Limb (tissue), 2 donors: ENCODE results near the gene GABRQ.
"Not testable (repeated sequence)": the region's sequence is repeated elsewhere in the genome, so short reads cannot be mapped to it uniquely, and the experiment has no call there.

Experiments
- DNase-seq, 2 donors: peaks; one replicate each; pipeline ENCODE4 v3.0.0-alpha.2; 2016; ENCODE audit errors: extremely low spot score in 2 of 2

GABRQ gene

DNA sequence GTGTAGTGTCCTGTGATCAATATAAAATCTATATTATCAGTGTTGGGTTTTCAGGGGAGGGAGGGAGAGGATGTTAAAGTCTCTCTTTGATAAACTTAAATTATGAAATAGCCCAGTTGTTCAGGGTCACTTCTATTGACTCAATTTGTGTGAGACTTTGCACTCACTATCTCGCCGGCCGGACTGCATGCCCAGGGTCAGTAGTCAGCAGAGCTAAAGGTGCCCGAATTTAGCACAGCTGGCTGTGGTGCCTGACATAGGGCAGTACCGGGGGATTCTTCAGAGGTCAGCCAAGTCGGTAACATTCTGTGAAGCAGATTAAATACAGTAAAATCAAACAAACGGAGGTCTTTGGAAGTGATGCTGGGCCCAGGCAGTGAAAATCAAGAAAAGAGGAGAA lies 19.2 kb downstream of the GABRQ start:
- no peak for DNase-seq

DNA sequence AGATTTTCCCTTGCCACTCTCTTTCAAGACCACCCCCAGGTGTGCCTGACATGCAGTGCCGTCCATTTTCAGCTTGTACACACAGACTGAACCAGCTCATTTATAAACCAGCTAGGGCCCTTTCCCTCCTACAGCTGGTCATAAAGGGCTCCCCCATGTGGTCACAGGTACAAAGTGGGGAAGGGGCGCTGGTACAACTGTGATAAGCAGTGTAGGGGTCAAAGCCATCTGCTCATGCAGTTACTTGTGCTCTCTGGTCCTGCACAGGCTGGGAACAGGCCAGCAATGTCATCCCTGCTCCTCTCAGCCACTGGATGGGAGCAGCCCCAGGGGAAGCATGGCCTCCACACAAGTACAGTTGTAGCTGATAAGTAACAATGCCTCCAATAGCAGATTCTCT lies 20.6 kb downstream of the GABRQ start:
- DNase-seq: no peak

DNA sequence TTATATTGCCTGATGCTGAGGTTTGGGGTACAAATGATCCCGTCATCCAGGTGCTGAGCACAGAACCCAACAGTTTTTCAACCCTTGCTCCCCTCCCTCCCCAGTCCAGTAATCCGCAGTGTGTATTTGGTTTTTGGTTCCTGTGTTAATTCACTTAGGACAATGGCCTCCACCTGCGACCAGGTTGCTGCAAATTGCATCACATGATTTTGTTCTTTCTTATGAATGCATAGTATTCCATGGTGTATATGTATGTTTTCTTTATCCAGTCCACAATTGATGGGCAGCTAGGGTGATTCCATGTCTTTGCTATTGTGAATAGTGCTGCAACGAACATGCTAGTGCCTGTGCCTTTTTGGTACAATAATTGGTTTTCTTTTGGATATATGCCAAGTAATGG lies 25.4 kb downstream of the GABRQ start:
- no peak for DNase-seq

DNA sequence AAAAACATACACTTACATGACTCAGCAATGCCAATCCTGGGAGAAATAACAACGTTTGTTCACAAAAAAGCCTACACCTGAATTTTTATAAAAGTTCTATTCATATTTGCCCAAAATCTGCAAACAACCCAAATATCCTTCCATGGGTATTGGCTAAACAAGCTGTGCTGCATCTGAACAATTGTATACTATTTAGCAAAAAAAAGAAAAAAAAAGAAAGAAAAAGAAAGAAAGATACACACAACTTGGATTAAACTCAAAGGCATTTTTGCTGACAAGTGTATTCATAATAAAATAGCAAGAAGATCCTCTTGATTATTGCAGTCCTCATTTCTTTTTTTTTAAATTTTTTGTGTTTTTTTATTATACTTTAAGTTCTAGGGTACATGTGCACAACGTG lies 36.4 kb downstream of the GABRQ start:
- no peak for DNase-seq

DNA sequence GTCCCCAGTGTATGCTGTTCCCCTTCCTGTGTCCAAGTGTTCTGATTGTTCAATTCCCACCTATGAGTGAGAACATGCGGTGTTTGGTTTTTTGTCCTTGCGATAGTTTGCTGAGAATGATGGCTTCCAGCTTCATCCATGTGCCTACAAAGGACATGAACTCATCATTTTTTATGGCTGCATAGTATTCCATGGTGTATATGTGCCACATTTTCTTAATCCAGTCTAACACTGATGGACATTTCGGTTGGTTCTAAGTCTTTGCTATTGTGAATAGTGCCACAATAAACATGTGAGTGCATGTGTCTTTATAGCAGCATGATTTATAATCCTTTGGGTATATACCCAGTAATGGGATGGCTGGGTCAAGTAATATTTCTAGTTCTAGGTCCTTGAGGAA lies 37.0 kb downstream of the GABRQ start:
- not testable (repeated sequence) for DNase-seq

DNA sequence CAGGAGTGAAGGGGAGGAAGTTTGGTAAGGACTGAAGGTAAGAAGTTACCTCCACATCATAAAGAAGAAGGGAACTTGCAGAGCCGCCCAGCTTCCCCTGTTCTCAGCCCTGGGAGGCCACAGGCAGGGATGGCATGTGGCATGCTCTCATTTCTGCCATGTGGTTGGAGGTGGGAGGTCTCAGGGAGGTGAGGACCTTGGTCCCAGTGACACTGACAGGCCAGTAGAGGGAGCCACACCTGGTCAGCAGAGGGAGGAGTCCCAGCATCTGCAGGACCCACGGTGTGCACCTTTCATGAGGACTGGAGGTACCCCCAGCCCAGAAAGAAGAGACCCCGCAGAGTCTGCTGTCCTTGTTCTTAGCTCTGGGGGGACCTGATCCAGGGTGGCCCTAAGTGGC lies 43.3 kb downstream of the GABRQ start:
- not testable (repeated sequence) for DNase-seq

DNA sequence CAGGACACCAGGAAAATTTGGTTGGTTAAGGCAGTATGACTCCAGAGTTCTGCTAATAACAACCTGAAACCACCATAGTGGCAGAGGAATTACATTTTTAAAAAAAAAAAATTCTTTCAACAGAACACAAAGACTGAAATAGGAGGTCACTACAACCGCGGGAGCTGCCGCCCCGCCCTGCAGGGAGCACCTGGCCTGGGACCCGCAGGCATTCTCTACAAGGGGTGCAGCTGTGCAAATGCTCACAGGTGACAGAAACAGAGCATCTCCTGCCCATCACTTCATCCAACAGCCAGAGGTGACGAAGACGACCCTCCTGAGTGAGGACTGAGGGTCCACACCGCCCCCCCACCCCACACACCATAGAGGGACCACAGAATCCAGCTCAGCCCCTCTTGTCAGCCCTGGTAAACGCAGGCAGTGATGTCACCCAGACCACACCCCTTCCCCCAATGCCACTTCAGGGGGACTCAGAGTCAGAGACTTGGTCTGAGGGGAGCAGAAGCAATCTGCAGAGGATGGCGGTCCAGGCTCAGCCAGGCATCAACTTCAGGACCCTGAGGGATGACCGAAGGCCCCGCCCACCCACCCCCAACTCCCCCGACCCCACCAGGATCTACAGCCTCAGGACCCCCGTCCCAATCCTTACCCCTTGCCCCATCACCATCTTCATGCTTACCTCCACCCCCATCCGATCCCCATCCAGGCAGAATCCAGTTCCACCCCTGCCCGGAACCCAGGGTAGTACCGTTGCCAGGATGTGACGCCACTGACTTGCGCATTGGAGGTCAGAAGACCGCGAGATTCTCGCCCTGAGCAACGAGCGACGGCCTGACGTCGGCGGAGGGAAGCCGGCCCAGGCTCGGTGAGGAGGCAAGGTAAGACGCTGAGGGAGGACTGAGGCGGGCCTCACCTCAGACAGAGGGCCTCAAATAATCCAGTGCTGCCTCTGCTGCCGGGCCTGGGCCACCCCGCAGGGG lies 60.5 kb downstream of the GABRQ start, which contains the start of gene MAGEA3:
TSS of gene MAGEA3 (plus strand) at position 843 of the 980 bp plus-strand sequence. CDS start 2,039 bp downstream, outside the sequence.
- not testable (repeated sequence) for DNase-seq

DNA sequence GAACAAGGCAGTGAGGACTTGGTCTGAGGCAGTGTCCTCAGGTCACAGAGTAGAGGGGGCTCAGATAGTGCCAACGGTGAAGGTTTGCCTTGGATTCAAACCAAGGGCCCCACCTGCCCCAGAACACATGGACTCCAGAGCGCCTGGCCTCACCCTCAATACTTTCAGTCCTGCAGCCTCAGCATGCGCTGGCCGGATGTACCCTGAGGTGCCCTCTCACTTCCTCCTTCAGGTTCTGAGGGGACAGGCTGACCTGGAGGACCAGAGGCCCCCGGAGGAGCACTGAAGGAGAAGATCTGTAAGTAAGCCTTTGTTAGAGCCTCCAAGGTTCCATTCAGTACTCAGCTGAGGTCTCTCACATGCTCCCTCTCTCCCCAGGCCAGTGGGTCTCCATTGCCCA lies 62.7 kb downstream of the GABRQ start:
- DNase-seq: not testable (repeated sequence)

DNA sequence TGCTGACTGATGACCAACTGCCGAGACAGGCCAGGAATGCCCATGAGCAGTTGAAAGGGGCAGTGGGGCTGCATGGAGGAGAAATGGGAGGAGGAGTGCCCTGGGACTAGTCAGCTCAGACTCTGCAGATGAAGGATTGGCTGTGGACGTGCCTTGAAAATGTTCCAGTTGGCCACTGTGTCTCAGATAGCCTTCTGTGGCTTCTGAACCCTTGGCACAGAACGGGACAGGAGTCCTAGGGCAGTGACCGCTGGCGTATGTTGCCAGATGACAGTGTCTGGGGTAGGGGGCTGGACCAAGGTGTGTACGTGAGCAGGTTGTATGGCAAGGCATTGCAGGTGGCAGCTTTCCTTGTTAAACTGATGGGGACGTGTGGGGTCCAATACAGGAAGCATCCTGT lies 68.8 kb downstream of the GABRQ start:
- DNase-seq: not testable (repeated sequence)
